Brain microvascular endothelial cell (primary cell): Measurements from ENCODE around the gene RPL37.
"Not testable (repeated sequence)": the region's sequence is repeated elsewhere in the genome, so short reads cannot be mapped to it uniquely, and the experiment has no call there.

Experiments used
- DNase-seq: peaks from one replicate; pipeline ENCODE4 v3.0.0-alpha.2; 2020
- H3K27ac ChIP-seq: fragments of 250-450 bp; sonication (Bioruptor Pico); 2 replicates; pipeline ENCODE4 v1.5.1; 2020; ENCODE audit warnings: mild to moderate bottlenecking, moderate library complexity
- H3K27me3 ChIP-seq: fragments of 250-450 bp; sonication (Bioruptor Pico); replicated peaks from 2 replicates; pipeline ENCODE4 v1.5.1; 2020; ENCODE audit warnings: mild to moderate bottlenecking
- H3K36me3 ChIP-seq: fragments of 250-450 bp; sonication (Bioruptor Pico); replicated peaks from 2 replicates; pipeline ENCODE4 v1.5.1; 2020; ENCODE audit warnings: mild to moderate bottlenecking
- H3K4me3 ChIP-seq: 2 replicates; pipeline ENCODE4 v1.5.1; 2011; ENCODE audit warnings: low read depth, mild to moderate bottlenecking, control low read depth, low read length, moderate library complexity
- CTCF ChIP-seq: IDR thresholded peaks from 2 replicates; pipeline ENCODE4 v1.5.1; 2011; ENCODE audit warnings: low read depth, mild to moderate bottlenecking, moderate library complexity, low read length, control low read depth, inconsistent platforms; ENCODE audit errors: missing control alignments
- in situ Hi-C: cut with HindIII; loops from 2 replicates; pipeline ENCODE4 v1.10.0; 2017; ENCODE audit warnings: low sequenced_read_pairs, low pct_ligation_motif_present

RPL37 gene

GRCh38 chr5:40791715-40792139 is 43.3 kb downstream of the RPL37 start:
- Histone ChIP-seq H3K4me3 (no peak overlapping the region), H3K36me3 (peaks cover 3% of the 10 kb centered on the region), H3K27ac (no peak overlapping the region), H3K27me3 (no peaks in the 10 kb centered on the region)
- DNase-seq, result no peak
- TF ChIP-seq CTCF, result no peak
- in situ Hi-C loops, result no loop called here

- DNase-seq, result no peak
- Histone ChIP-seq H3K36me3 (peaks cover 3% of the 10 kb centered on the region), H3K4me3 (no peak overlapping the region), H3K27ac (no peak overlapping the region), H3K27me3 (no peaks in the 10 kb centered on the region)
- in situ Hi-C loops, result no loop called here
- TF ChIP-seq CTCF, result no peak
Measured at GRCh38 chr5:40790947-40791593, 44.0 kb downstream of the RPL37 start.

- in situ Hi-C loops, result not testable (repeated sequence)
Measured at GRCh38 chr5:40788941-40789340, 46.1 kb downstream of the RPL37 start.

GRCh38 chr5:40787986-40788385 is 47.0 kb downstream of the RPL37 start:
- no peak overlapping the region for H3K27ac ChIP-seq
- DNase-seq, result no peak
- in situ Hi-C loops, result no loop called here
- H3K27me3 ChIP-seq, result no peaks in the 10 kb centered on the region
- no peak for TF ChIP-seq CTCF
- H3K4me3 ChIP-seq, result no peak overlapping the region
- H3K36me3 ChIP-seq, result no peaks in the 10 kb centered on the region

More at GRCh38 chr5:40788941-40789340, 46.1 kb downstream of the RPL37 start:
- not testable (repeated sequence) for H3K27ac ChIP-seq, DNase-seq, H3K36me3 ChIP-seq, H3K27me3 ChIP-seq, H3K4me3 ChIP-seq

- H3K27ac ChIP-seq, DNase-seq, H3K36me3 ChIP-seq, in situ Hi-C loops, H3K27me3 ChIP-seq, H3K4me3 ChIP-seq: not testable (repeated sequence)
Measured at GRCh38 chr5:40786664-40787063, 48.4 kb downstream of the RPL37 start.

GRCh38 chr5:40784916-40785315 is 50.1 kb downstream of the RPL37 start:
- Histone ChIP-seq H3K27me3 (no peaks in the 10 kb centered on the region), H3K4me3 (no peak overlapping the region), H3K36me3 (no peaks in the 10 kb centered on the region), H3K27ac (no peak overlapping the region)
- in situ Hi-C loops, result no loop called here
- no peak for TF ChIP-seq CTCF
- no peak for DNase-seq

- no peak overlapping the region for H3K4me3 ChIP-seq
- no peak for TF ChIP-seq CTCF
- no peak overlapping the region for H3K27ac ChIP-seq
- H3K36me3 ChIP-seq, result no peaks in the 10 kb centered on the region
- no peaks in the 10 kb centered on the region for H3K27me3 ChIP-seq
- DNase-seq, result no peak
- in situ Hi-C loops, result no loop called here
Measured at GRCh38 chr5:40784027-40784653, 50.9 kb downstream of the RPL37 start.
